SIG-M5 treated with dmso at 0.1 percent for 504 hours (cell line): ENCODE results near the gene GRAP.
"Not testable (repeated sequence)": the region's sequence is repeated elsewhere in the genome, so short reads cannot be mapped to it uniquely, and the experiment has no call there.

Experiments
- DNase-seq: peaks from one replicate; lab custom pipeline; 2025; ENCODE audit not compliant: unreplicated experiment; lab: John Stamatoyannopoulos, UW

The GRAP gene

GRCh38 chr17:19043032-19043431 lies 3.7 kb downstream of the GRAP start:
- not testable (repeated sequence) for DNase-seq

- not testable (repeated sequence) for DNase-seq
These were observed 4.4 kb downstream of the GRAP start for GRCh38 chr17:19042369-19042768.

- not testable (repeated sequence) for DNase-seq
These were observed 4.9 kb downstream of the GRAP start for GRCh38 chr17:19041871-19042270.

GRCh38 chr17:19040350-19040749 lies 6.4 kb downstream of the GRAP start:
- not testable (repeated sequence) for DNase-seq

GRCh38 chr17:19038730-19039129 lies 8.0 kb downstream of the GRAP start:
- not testable (repeated sequence) for DNase-seq

- DNase-seq, result not testable (repeated sequence)
These were observed 8.8 kb downstream of the GRAP start for GRCh38 chr17:19038007-19038406.

- not testable (repeated sequence) for DNase-seq
These were observed 9.2 kb downstream of the GRAP start for GRCh38 chr17:19037547-19037946.

GRCh38 chr17:19036186-19036585 lies 10.6 kb downstream of the GRAP start:
- not testable (repeated sequence) for DNase-seq

- DNase-seq, result not testable (repeated sequence)
These were observed 14.3 kb downstream of the GRAP start for GRCh38 chr17:19032377-19032988.

GRCh38 chr17:19031729-19032128 lies 15.0 kb downstream of the GRAP start:
- not testable (repeated sequence) for DNase-seq

GRCh38 chr17:19030771-19031449 lies 15.8 kb downstream of the GRAP start:
- not testable (repeated sequence) for DNase-seq

- not testable (repeated sequence) for DNase-seq
These were observed 17.0 kb downstream of the GRAP start for GRCh38 chr17:19029740-19030139.

GRCh38 chr17:19028671-19029070 lies 18.1 kb downstream of the GRAP start:
- not testable (repeated sequence) for DNase-seq

- no peak for DNase-seq
These were observed 22.4 kb downstream of the GRAP start for GRCh38 chr17:19024101-19025078.

- DNase-seq, result no peak
These were observed 23.4 kb downstream of the GRAP start for GRCh38 chr17:19023209-19023999.

GRCh38 chr17:19022747-19023146 lies 24.0 kb downstream of the GRAP start:
- no peak for DNase-seq

GRCh38 chr17:19022128-19022527 lies 24.6 kb downstream of the GRAP start:
- DNase-seq, result no peak

- DNase-seq, result no peak
These were observed 25.1 kb downstream of the GRAP start for GRCh38 chr17:19021622-19022083.

GRCh38 chr17:19021011-19021621 lies 25.6 kb downstream of the GRAP start:
- DNase-seq, result not testable (repeated sequence)

GRCh38 chr17:19020016-19020415 lies 26.7 kb downstream of the GRAP start:
- DNase-seq, result no peak
